Occipital lobe (tissue), 3 donors: Measurements from ENCODE around the gene MARVELD2. TPM values are rescaled to one million over a fixed set of nuclear protein-coding genes. Genes with fewer than 3 reads are reported as not detected.

Experiments
- DNase-seq: peaks from one replicate; lab custom pipeline; 2025; lab: John Stamatoyannopoulos, UW
- small RNA-seq: library from RNA; depleted of rRNA; stranded (forward); fragments of <200 nt; gene quantifications from one replicate; pipeline ENCODE3, GENCODE V24; 2014
- total RNA-seq: library from RNA; depleted of rRNA; stranded (reverse); fragments of >200 nt; gene quantifications from one replicate; pipeline ENCODE4 v1.2.3, GENCODE V29; 2014

Gene MARVELD2
- total RNA-seq, 1 donor from 2014 or later, result 0.78 TPM

DNA sequence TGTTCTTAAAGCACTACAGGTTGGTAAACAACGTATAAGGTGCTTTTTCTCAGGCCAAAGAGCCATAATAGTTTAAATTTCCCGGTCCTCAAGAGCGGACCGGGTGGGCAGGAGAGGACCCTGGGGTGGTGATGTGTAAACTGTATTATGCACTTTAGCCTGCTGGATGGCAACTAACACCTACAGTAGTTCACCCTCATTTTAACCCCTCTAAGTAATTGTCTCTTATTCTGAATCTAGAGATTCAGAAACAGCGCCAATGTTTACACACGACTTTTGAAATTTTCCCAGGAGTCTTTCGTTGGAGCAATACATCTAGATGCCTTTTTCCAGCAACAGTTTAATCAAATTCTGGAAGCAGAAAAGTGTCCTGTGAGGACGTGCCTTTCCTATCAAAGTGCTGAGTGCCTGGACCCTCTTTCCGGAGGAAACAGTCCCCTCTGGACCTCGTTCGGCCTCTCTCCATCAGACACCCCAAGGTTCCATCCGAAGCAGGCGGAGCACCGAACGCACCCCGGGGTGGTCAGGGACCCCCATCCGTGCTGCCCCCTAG lies 77.0 kb downstream of the MARVELD2 start:
- DNase-seq, result no peak

GRCh38 chr5:69492391-69492922 lies 77.5 kb downstream of the MARVELD2 start, which contains the start of gene OCLN:
Gene OCLN, plus strand, starts transcription at chr5:69492790. Its CDS starts 11,455 bp downstream, at chr5:69504245.
- DNase-seq, result no peak

DNA sequence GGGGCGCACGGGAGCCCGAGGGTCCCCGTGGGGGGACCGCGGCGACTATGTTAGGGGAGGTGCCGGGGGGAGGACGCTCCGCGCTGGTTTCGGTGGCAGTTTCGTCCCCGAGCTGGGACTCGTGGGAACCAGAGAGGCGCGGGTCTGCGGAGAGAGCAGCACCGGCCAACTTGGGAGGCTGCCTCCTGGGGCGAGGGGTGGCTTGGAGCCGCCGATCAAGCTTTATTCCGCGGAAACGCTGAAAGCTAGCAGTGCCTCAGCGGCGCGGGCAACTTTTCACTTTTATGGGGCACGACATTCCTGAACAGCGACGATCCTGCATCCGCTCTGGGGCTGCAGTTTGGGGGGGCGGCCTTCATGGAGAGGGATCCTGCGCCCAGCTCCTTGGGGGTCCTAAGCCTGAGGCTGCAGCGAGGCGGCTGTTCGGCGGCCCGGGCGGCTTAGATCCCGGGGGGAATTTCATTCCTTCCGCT lies 78.0 kb downstream of the MARVELD2 start:
- DNase-seq, result no peak

GRCh38 chr5:69493396-69494133 lies 78.6 kb downstream of the MARVELD2 start:
- DNase-seq, result no peak

Small RNA genes within 50 kb of the gene (small RNA-seq; reads per million reads assigned to genes)
- gene RN7SL616P, result not detected
- not detected for gene RPS27P14

Other genes with a start within 250 kb of the MARVELD2 start
- gene CCNB1, start 248.0 kb upstream of the MARVELD2 start, total RNA-seq, result 25.0 TPM
- gene CENPH, start 225.5 kb upstream of the MARVELD2 start, total RNA-seq, result 16.2 TPM
- gene CDK7, start 180.2 kb upstream of the MARVELD2 start, total RNA-seq, result 57.4 TPM
- 9.0 TPM for gene CCDC125, start 82.3 kb upstream of the MARVELD2 start, total RNA-seq
- 22.0 TPM for gene AK6, start 45.6 kb upstream of the MARVELD2 start, total RNA-seq
- 83.0 TPM for gene TAF9, start 45.6 kb upstream of the MARVELD2 start, total RNA-seq
- gene RAD17, start 45.3 kb upstream of the MARVELD2 start, total RNA-seq, result 32.1 TPM
- gene OCLN, start 77.7 kb downstream of the MARVELD2 start, total RNA-seq, result 3.6 TPM
- 58.8 TPM for gene GTF2H2C, start 145.1 kb downstream of the MARVELD2 start, total RNA-seq